Heart left ventricle (tissue), 16 donors: ENCODE data around the gene GPRIN3. TPM values are rescaled to one million over a fixed set of nuclear protein-coding genes. Genes with fewer than 3 reads are reported as not detected.

Source experiments
- ATAC-seq, 4 donors: fragments of 200-7000 bp; cut with Tn5 transposase; one replicate each; pipeline ENCODE4 v1.9.1; 2020 to 2022; ENCODE audit warnings: moderate library complexity in 4 of 4, mild to moderate bottlenecking in 3 of 4, moderate number of reproducible peaks in 1 of 4
- DNase-seq, 5 donors: peaks; one replicate each; pipeline ENCODE4 v3.0.0-alpha.2; 2020
- H3K27ac ChIP-seq, 12 donors: fragments of 200-600 bp; sonication (generic) in 4 of 12; one replicate each; pipeline versions ENCODE4 v1.5.0 to v1.8.0; 2016 to 2022; ENCODE audit warnings: mild to moderate bottlenecking in 2 of 12
- H3K27me3 ChIP-seq, 9 donors: fragments of 200-600 bp; sonication (generic) in 2 of 9; one replicate each; pipeline versions ENCODE4 v1.5.1 to v1.8.0; 2016 to 2022; ENCODE audit warnings: mild to moderate bottlenecking in 3 of 9
- H3K36me3 ChIP-seq, 9 donors: fragments of 200-600 bp; sonication (generic) in 2 of 9; one replicate each; pipeline versions ENCODE4 v1.5.0 to v1.8.0; 2018 to 2022; ENCODE audit warnings: mild to moderate bottlenecking in 2 of 9
- H3K4me1 ChIP-seq, 12 donors: fragments of 200-600 bp; sonication (generic) in 4 of 12; one replicate each; pipeline versions ENCODE4 v1.5.0 to v1.8.0; 2016 to 2022; ENCODE audit warnings: mild to moderate bottlenecking in 3 of 12
- H3K4me3 ChIP-seq, 12 donors: fragments of 200-600 bp; sonication (generic) in 4 of 12; one replicate each; pipeline versions ENCODE4 v1.5.0 to v1.8.0; 2017 to 2022; ENCODE audit warnings: mild to moderate bottlenecking in 9 of 12, moderate library complexity in 4 of 12
- H3K9me3 ChIP-seq, 12 donors: fragments of 200-600 bp; sonication (generic) in 4 of 12; one replicate each; pipeline versions ENCODE4 v1.5.0 to v1.8.0; 2016 to 2022; ENCODE audit warnings: mild to moderate bottlenecking in 1 of 12
- CTCF ChIP-seq, 12 donors: fragments of 200-600 bp; sonication (generic) in 4 of 12; IDR thresholded peaks; one replicate each; pipeline versions ENCODE4 v1.5.0 to v1.8.0; 2018 to 2022; ENCODE audit warnings: antibody characterized with exemption in 12 of 12, mild to moderate bottlenecking in 5 of 12
- POLR2A ChIP-seq, 2 donors: fragments of 450-650 bp; IDR thresholded peaks; one replicate each; pipeline ENCODE4 v1.6.1; 2017; ENCODE audit warnings: antibody characterized with exemption in 2 of 2, mild to moderate bottlenecking in 2 of 2, moderate library complexity in 2 of 2
- WGBS, 4 donors: extraction: QIAGEN DNeasy Blood & Tissue Kit in 2 of 4; methylation state at CpG; one replicate each; pipeline versions ENCODE4 v1.1.5 to v1.1.7; 2013 to 2018; 5-methylcytosine and 5-hydroxymethylcytosine counted together
- intact Hi-C, 10 donors: fragments of 100-400 bp; cut with DNase I; formaldehyde crosslinking; loops; one replicate each; pipeline versions ENCODE4 v1.11.1 to v1.14.2; 2022
- polyA plus RNA-seq, 2 donors: library from polyadenylated mRNA; stranded (reverse); fragments of 200-250 nt; gene quantifications; one replicate each; pipeline ENCODE4 v1.2.3, GENCODE V29; 2013
- total RNA-seq, 9 donors: library from RNA; depleted of rRNA in 2 of 9; stranded (reverse); fragments of >200 nt in 2 of 9; fragmentation: NEBNext Ultra II Directional in 3 of 9; extraction: Animal tissue kit (Norgen Biotek cat#: 25700) in 3 of 9; gene quantifications; one replicate each; pipeline versions ENCODE4 v1.1.0 to v1.2.4, GENCODE V29; 2016 to 2023
- donor health status: ischemic (EF 13 %, LVEDD 7.1; RV severe dilation, severe dysfunction).
- donor health status: healthy with polysubstance abuse.
- donor health status: DM: no; HTN: yes; CAD: no.
- donor health status: DM: no; HTN: no; CAD: no.
- donor health status: ischemic (EF 25% LVEDD 6.9; RV normal size, moderate dysfunction).
- donor health status: ischemic (EF 25% LVEDD 5.7; RV mildly dilated, moderate dysfunction).
- donor health status: healthy.
- donor health status: DM: yes; HTN: yes; CAD: no.
- donor health status: ischemic (EF 35%, LVEDD 5.7; RV mildly dilated, moderate dysfunction).
- donor health status: nonischemic (EF 11% LVEDD 7.7; RV severe dilation, severe dysfunction).
- donor health status: DM: yes; HTN: yes; CAD: no.
- donor health status: PGD.
- donor health status: ischemic (EF 29% LVEDD 5.4; RV normal size, mild dysfunction).
- donor health status: nonischemic (EF 23%, LVEDD 6.1; RV moderate dilation, normal function).

The GPRIN3 gene
- total and polyA plus RNA-seq, 11 donors, result 2.4 to 16.5 (median 13.0) TPM

- TF ChIP-seq CTCF (IDR thresholded peaks at IDR 0.05), result no peak
- TF ChIP-seq POLR2A (IDR thresholded peaks at IDR 0.05), result no peak
- no peak overlapping the region for H3K4me3 ChIP-seq
- no peaks in the 10 kb centered on the region for H3K27me3 ChIP-seq
- no peaks in the 10 kb centered on the region for H3K4me1 ChIP-seq
- intact Hi-C loops, result no loop called here
- H3K27ac ChIP-seq, result no peak overlapping the region
- DNase-seq (no peak), ATAC-seq (no peak)
- H3K9me3 ChIP-seq, result no peaks in the 10 kb centered on the region
- H3K36me3 ChIP-seq, result no peaks in the 10 kb centered on the region
These were observed 91.2 kb downstream of the GPRIN3 start for GRCh38 chr4:89216422-89216821.

- TF ChIP-seq CTCF (IDR thresholded peaks at IDR 0.05), result no peak
- no peak for TF ChIP-seq POLR2A (IDR thresholded peaks at IDR 0.05)
- 54 to 82% (median 69%) methylated on average over 3 of the region's 3 CpGs for WGBS, 4 donors
- no peaks in the 10 kb centered on the region for H3K27me3 ChIP-seq
These were observed 91.9 kb downstream of the GPRIN3 start for GRCh38 chr4:89215736-89216135.

GRCh38 chr4:89214308-89214707 lies 93.3 kb downstream of the GPRIN3 start:
- no peaks in the 10 kb centered on the region for H3K36me3 ChIP-seq
- TF ChIP-seq POLR2A (IDR thresholded peaks at IDR 0.05) (no peak), CTCF (IDR thresholded peaks at IDR 0.05) (no peak)
- 86 to 95% (median 92%) methylated on average over 1 of the region's 1 CpG for WGBS, 4 donors
- intact Hi-C loops, result no loop called here
- no peak overlapping the region for H3K27ac ChIP-seq
- no peak for DNase-seq
- no peak overlapping the region for H3K4me3 ChIP-seq
- no peak for ATAC-seq
- no peaks in the 10 kb centered on the region for H3K4me1 ChIP-seq
- H3K9me3 ChIP-seq, result no peaks in the 10 kb centered on the region
- no peaks in the 10 kb centered on the region for H3K27me3 ChIP-seq

More at GRCh38 chr4:89215736-89216135, 91.9 kb downstream of the GPRIN3 start:
- no peak for DNase-seq
- intact Hi-C loops, result no loop called here
- no peaks in the 10 kb centered on the region for H3K9me3 ChIP-seq
- ATAC-seq, result no peak
- no peak overlapping the region for H3K4me3 ChIP-seq
- H3K27ac ChIP-seq, result no peak overlapping the region
- H3K4me1 ChIP-seq, result no peaks in the 10 kb centered on the region
- H3K36me3 ChIP-seq, result no peaks in the 10 kb centered on the region

- H3K4me3 ChIP-seq, result no peak overlapping the region
- DNase-seq (no peak), ATAC-seq (no peak)
- no peaks in the 10 kb centered on the region for H3K9me3 ChIP-seq
- intact Hi-C loops, result no loop called here
- no peak overlapping the region for H3K27ac ChIP-seq
- H3K27me3 ChIP-seq, result no peaks in the 10 kb centered on the region
- no peaks in the 10 kb centered on the region for H3K36me3 ChIP-seq
- TF ChIP-seq POLR2A (IDR thresholded peaks at IDR 0.05) (no peak), CTCF (IDR thresholded peaks at IDR 0.05) (no peak)
- no peaks in the 10 kb centered on the region for H3K4me1 ChIP-seq
- 57 to 71% (median 60%) methylated on average over 4 of the region's 4 CpGs for WGBS, 4 donors
These were observed 94.3 kb downstream of the GPRIN3 start for GRCh38 chr4:89213382-89213701.
